H1 (cell line): ENCODE data around the gene MCRS1. TPM values are rescaled to one million over a fixed set of nuclear protein-coding genes. Genes with fewer than 3 reads are reported as not detected.

Experiments used
- CTCF ChIA-PET: fragments of 300-600 bp; sonication (Branson Sonifier 250); formaldehyde crosslinking; loops from one replicate; lab custom pipeline; 2021; ENCODE audit not compliant: partially characterized antibody; lab: Charles Lee
- POLR2A ChIA-PET: fragments of 300-600 bp; sonication (Branson Sonifier 250); formaldehyde crosslinking; loops from one replicate; lab custom pipeline; 2021; ENCODE audit warnings: inconsistent platforms; ENCODE audit not compliant: partially characterized antibody; lab: Charles Lee
- DNase-seq, 2 experiments: peaks; one replicate each; pipeline versions ENCODE4 v3.0.0 to v3.0.0-alpha.2; 2010 to 2022; ENCODE audit warnings: low spot score in 2 of 2, low read depth in 1 of 2, mixed read lengths in 1 of 2
- FAIRE-seq: peaks from 2 replicates; lab custom pipeline; 2011; peaks lifted over from hg19 to GRCh38; lab: Jason Lieb, UNC
- H2AFZ ChIP-seq: 2 replicates; pipeline ENCODE4 v1.8.1; 2012; ENCODE audit warnings: low read length, inconsistent platforms
- H2AK5ac ChIP-seq: 2 replicates; pipeline ENCODE4 v1.6.1; 2013; ENCODE audit warnings: low read depth, low read length
- H2BK120ac ChIP-seq: replicated peaks from 2 replicates; pipeline ENCODE3; 2013; ENCODE audit warnings: low read depth, low read length, inconsistent platforms
- H2BK12ac ChIP-seq: 2 replicates; pipeline ENCODE4 v1.6.1; 2013; ENCODE audit warnings: low read depth, low read length
- H2BK15ac ChIP-seq: 2 replicates; pipeline ENCODE4 v1.6.1; 2013; ENCODE audit warnings: low read length
- H2BK20ac ChIP-seq: 2 replicates; pipeline ENCODE4 v1.6.1; 2013; ENCODE audit warnings: low read length
- H2BK5ac ChIP-seq: 2 replicates; pipeline ENCODE4 v1.6.1; 2013; ENCODE audit warnings: low read depth, low read length
- H3K14ac ChIP-seq: 2 replicates; pipeline ENCODE4 v1.6.1; 2013; ENCODE audit warnings: inconsistent platforms; ENCODE audit not compliant: insufficient read length
- H3K18ac ChIP-seq: 2 replicates; pipeline ENCODE4 v1.6.1; 2013; ENCODE audit warnings: low read length; ENCODE audit errors: extremely low read depth
- H3K23ac ChIP-seq: 2 replicates; pipeline ENCODE4 v1.6.1; 2013; ENCODE audit warnings: inconsistent platforms; ENCODE audit not compliant: insufficient read length
- H3K23me2 ChIP-seq: 2 replicates; pipeline ENCODE4 v1.6.1; 2013; ENCODE audit warnings: low read depth, low read length
- H3K27ac ChIP-seq: 2 replicates; pipeline ENCODE4 v1.6.1; 2011; ENCODE audit warnings: low read depth, low read length, inconsistent platforms
- H3K27me3 ChIP-seq, 4 experiments: replicated peaks in 1 of 4; 1 replicate in 1 of 4; 2 replicates in 3 of 4; pipeline versions ENCODE4 v1.6.1 to v1.8.1; 2011 to 2013; ENCODE audit warnings: low read length in 3 of 4, mild to moderate bottlenecking in 3 of 4, inconsistent platforms in 2 of 4, mixed read lengths in 2 of 4, moderate library complexity in 1 of 4; ENCODE audit not compliant: control insufficient read depth in 3 of 4, insufficient read depth in 3 of 4; ENCODE audit errors: extremely low read depth in 1 of 4
- H3K36me3 ChIP-seq, 4 experiments: 2 replicates each; pipeline versions ENCODE4 v1.6.1 to v1.8.1; 2011 to 2013; ENCODE audit warnings: mild to moderate bottlenecking in 4 of 4, low read length in 3 of 4, moderate library complexity in 2 of 4, control low read depth in 1 of 4, inconsistent platforms in 1 of 4; ENCODE audit not compliant: insufficient read depth in 4 of 4, control insufficient read depth in 2 of 4
- H3K4ac ChIP-seq: replicated peaks from 2 replicates; pipeline ENCODE3; 2013; ENCODE audit warnings: low read length, low read depth, mixed read lengths, inconsistent platforms; ENCODE audit not compliant: insufficient read length
- H3K4me1 ChIP-seq, 4 experiments: replicated peaks in 1 of 4; 1 replicate in 1 of 4; 2 replicates in 3 of 4; pipeline versions ENCODE4 v1.6.1 to v1.8.1; 2011 to 2013; ENCODE audit warnings: low read length in 3 of 4, inconsistent platforms in 2 of 4, mixed read lengths in 1 of 4; ENCODE audit not compliant: insufficient read depth in 4 of 4, control insufficient read depth in 3 of 4
- H3K4me2 ChIP-seq, 2 experiments: 2 replicates each; pipeline versions ENCODE4 v1.6.1 to v1.8.1; 2011 to 2013; ENCODE audit warnings: low read depth in 2 of 2, low read length in 2 of 2, control low read depth in 1 of 2, inconsistent platforms in 1 of 2, mild to moderate bottlenecking in 1 of 2; ENCODE audit not compliant: insufficient read depth in 1 of 2
- H3K4me3 ChIP-seq, 4 experiments: fragments of 200-600, 300-600 bp in 1 of 4; sonication (generic), shearing (Covaris generic), sonication (Bioruptor Twin) in 1 of 4; 2 replicates each; pipeline versions ENCODE4 v1.5.1 to v1.8.1; 2011 to 2016; ENCODE audit warnings: low read length in 4 of 4, low read depth in 3 of 4, control low read depth in 2 of 4, inconsistent platforms in 2 of 4, mild to moderate bottlenecking in 2 of 4, mixed read lengths in 1 of 4, moderate library complexity in 1 of 4; ENCODE audit not compliant: insufficient read depth in 2 of 4; ENCODE audit errors: extremely low read depth in 1 of 4
- H3K56ac ChIP-seq: replicated peaks from 2 replicates; pipeline ENCODE3; 2013; ENCODE audit warnings: low read depth, mild to moderate bottlenecking, mixed read lengths, low read length, inconsistent platforms; ENCODE audit not compliant: insufficient read length
- H3K79me1 ChIP-seq: 2 replicates; pipeline ENCODE4 v1.6.1; 2013; ENCODE audit warnings: low read depth, low read length, control low read depth
- H3K79me2 ChIP-seq, 2 experiments: 2 replicates each; pipeline versions ENCODE4 v1.6.1 to v1.8.1; 2012 to 2013; ENCODE audit warnings: low read length in 2 of 2, mild to moderate bottlenecking in 2 of 2, inconsistent platforms in 1 of 2; ENCODE audit not compliant: insufficient read depth in 2 of 2, control insufficient read depth in 1 of 2
- H3K9ac ChIP-seq, 4 experiments: replicated peaks in 1 of 4; 1 replicate in 1 of 4; 2 replicates in 3 of 4; pipeline versions ENCODE4 v1.6.1 to v1.8.1; 2011 to 2013; ENCODE audit warnings: low read depth in 3 of 4, low read length in 3 of 4, control low read depth in 2 of 4, mild to moderate bottlenecking in 2 of 4, moderate library complexity in 2 of 4, inconsistent platforms in 1 of 4; ENCODE audit errors: extremely low read depth in 1 of 4
- H3K9me3 ChIP-seq, 2 experiments: 2 replicates each; pipeline versions ENCODE4 v1.6.1 to v1.8.1; 2012 to 2013; ENCODE audit warnings: mild to moderate bottlenecking in 2 of 2, moderate library complexity in 2 of 2, control low read depth in 1 of 2, inconsistent platforms in 1 of 2, low read depth in 1 of 2, low read length in 1 of 2, mixed read lengths in 1 of 2; ENCODE audit not compliant: insufficient read depth in 2 of 2
- H4K20me1 ChIP-seq, 2 experiments: replicated peaks in 1 of 2; 2 replicates each; pipeline versions ENCODE3 to v1.8.1; 2011 to 2013; ENCODE audit warnings: inconsistent platforms in 2 of 2, low read length in 2 of 2, mild to moderate bottlenecking in 1 of 2; ENCODE audit not compliant: insufficient read depth in 2 of 2, control insufficient read depth in 1 of 2
- H4K5ac ChIP-seq: 2 replicates; pipeline ENCODE4 v1.6.1; 2013; ENCODE audit warnings: low read length, low read depth, mixed read lengths, inconsistent platforms; ENCODE audit not compliant: insufficient read length
- H4K8ac ChIP-seq: 2 replicates; pipeline ENCODE4 v1.8.0; 2013; ENCODE audit warnings: mild to moderate bottlenecking, moderate library complexity, low read length, inconsistent platforms; ENCODE audit not compliant: insufficient read depth; ENCODE audit errors: extremely low read depth
- H4K91ac ChIP-seq: replicated peaks from 2 replicates; pipeline ENCODE3; 2013; ENCODE audit warnings: low read length, mixed read lengths, inconsistent platforms; ENCODE audit not compliant: insufficient read length
- ATF3 ChIP-seq: IDR thresholded peaks from 2 replicates; pipeline ENCODE4 v1.6.1; 2011; ENCODE audit warnings: low read depth, mild to moderate bottlenecking, low read length; ENCODE audit not compliant: insufficient read depth
- CBX8 ChIP-seq: fragments of 300-800, 300-1000 bp; sonication (generic); IDR thresholded peaks from 2 replicates; pipeline ENCODE4 v1.7.1; 2016; ENCODE audit warnings: low read depth, low read length, borderline replicate concordance
- CEBPB ChIP-seq: IDR thresholded peaks from 2 replicates; pipeline ENCODE4 v1.6.1; 2012; ENCODE audit warnings: low read depth, low read length
- CTBP2 ChIP-seq: IDR thresholded peaks from 2 replicates; pipeline ENCODE4 v1.7.0; 2011; ENCODE audit warnings: borderline replicate concordance, mild to moderate bottlenecking, moderate library complexity, mixed read lengths, low read length; ENCODE audit not compliant: insufficient read depth, insufficient read length
- CTCF ChIP-seq, 3 experiments: IDR thresholded peaks; 1 replicate in 2 of 3; 2 replicates in 1 of 3; pipeline versions ENCODE4 v1.5.1 to v1.6.1; 2011; ENCODE audit warnings: low read length in 3 of 3, mild to moderate bottlenecking in 3 of 3, inconsistent platforms in 2 of 3, low read depth in 1 of 3, moderate library complexity in 1 of 3; ENCODE audit not compliant: insufficient read depth in 1 of 3; ENCODE audit errors: control extremely low read depth in 1 of 3
- FOSL1 ChIP-seq: IDR thresholded peaks from 2 replicates; pipeline ENCODE4 v1.6.1; 2011; ENCODE audit warnings: mild to moderate bottlenecking, low read depth, low read length, moderate library complexity; ENCODE audit not compliant: insufficient read depth
- NANOG ChIP-seq: IDR thresholded peaks from 2 replicates; pipeline ENCODE4 v1.6.1; 2011; ENCODE audit warnings: low read length, low read depth, mild to moderate bottlenecking, inconsistent platforms; ENCODE audit not compliant: insufficient read depth, poor library complexity, severe bottlenecking
- SUZ12 ChIP-seq: fragments of 200-600 bp; sonication (generic); IDR thresholded peaks from 2 replicates; pipeline ENCODE4 v1.6.1; 2012; ENCODE audit warnings: mild to moderate bottlenecking, inconsistent platforms, low read length, moderate library complexity, mixed read lengths
- ZNF274 ChIP-seq: IDR thresholded peaks from 2 replicates; pipeline ENCODE4 v1.7.0; 2012; ENCODE audit warnings: low read length, borderline replicate concordance; ENCODE audit errors: extremely low read depth
- whole genome bisulfite sequencing, 2 experiments: shearing (Covaris generic) in 1 of 2; methylation state at CpG; one replicate each; pipeline versions ENCODE4 v1.1.6 to v1.1.7; 2013 to 2015; ENCODE audit warnings: low lambda C conversion rate in 2 of 2, mixed read lengths in 2 of 2, inconsistent platforms in 1 of 2, low coverage in 1 of 2, missing lambda C conversion rate in 1 of 2; ENCODE audit not compliant: insufficient replicate concordance in 2 of 2, insufficient coverage in 1 of 2, insufficient read length in 1 of 2; ENCODE audit errors: extremely low coverage in 1 of 2, missing lambda C conversion rate in 1 of 2; 5-methylcytosine and 5-hydroxymethylcytosine counted together
- polyA plus RNA-seq, 7 experiments: library from polyadenylated mRNA; depleted of rRNA in 3 of 7; stranded (reverse) in 5 of 7; unstranded in 2 of 7; fragments of >200 nt in 5 of 7; fragments of 200-250 nt in 2 of 7; gene quantifications; 1 replicate in 5 of 7; 2 replicates in 1 of 7; 4 replicates in 1 of 7; pipeline versions ENCODE4 v1.2.1 to v1.2.3, GENCODE V29; 2011 to 2013; ENCODE audit warnings: missing spikeins in 2 of 7, mixed read lengths in 2 of 7
- total RNA-seq: library from RNA; stranded (reverse); fragmentation: NEBNext Ultra II Directional; extraction: Animal tissue kit (Norgen Biotek cat#: 25700); gene quantifications from 2 replicates; pipeline ENCODE4 v1.2.1, GENCODE V29; 2021

Gene MCRS1
- total and polyA plus RNA-seq, 2 of the 8 experiments (the other 6 are each of a cell fraction or from before 2014, with no cell fraction given), result 90.3 to 139 TPM

GRCh38 chr12:49524660-49525324, 43.1 kb downstream of the MCRS1 start:
- Histone ChIP-seq H2AK5ac (no peak overlapping the region), H2BK12ac (no peak overlapping the region), H3K23me2 (no peaks in the 10 kb centered on the region), H3K4me1 (peaks cover 0 to 3% (median 0%) of the 10 kb centered on the region in 4 experiments; a peak in 1 of 7 replicates), H2AFZ (no peak overlapping the region), H2BK5ac (no peak overlapping the region), H3K14ac (no peak overlapping the region), H3K36me3 (peaks cover 6 to 26% (median 12%) of the 10 kb centered on the region in 4 experiments; a peak in 6 of 8 replicates), H3K27me3 (no peaks in the 10 kb centered on the region), H3K9me3 (no peaks in the 10 kb centered on the region), H2BK120ac (no peak overlapping the region), H3K23ac (no peak overlapping the region), H3K79me1 (no peaks in the 10 kb centered on the region), H3K4me2 (no peak overlapping the region), H3K56ac (no peak overlapping the region), H4K20me1 (no peaks in the 10 kb centered on the region), H3K4ac (no peak overlapping the region), H3K27ac (no peak overlapping the region), H3K79me2 (no peaks in the 10 kb centered on the region), H2BK20ac (no peak overlapping the region), H3K9ac (no peak overlapping the region), H2BK15ac (no peak overlapping the region), H3K4me3 (no peak overlapping the region), H4K91ac (no peak overlapping the region), H4K5ac (no peak overlapping the region), H3K18ac (no peak overlapping the region), H4K8ac (no peak overlapping the region; the same call in 1 of the 2 replicates)
- WGBS, 2 experiments, result 87% methylated on average over 6 of the region's 6 CpGs; no CpG with 5 or more reads in 1 of the 2 experiments
- ChIA-PET CTCF (interaction anchor here (1.3 to 10.7 kb wide), 5 partner anchors 11 to 177 kb away, joined by 3 to 72 read pairs (median 6); no protein-coding TSS in a partner anchor), POLR2A (no interaction called here)
- no peak for FAIRE-seq
- DNase-seq, result no peak
- TF ChIP-seq CTCF (IDR thresholded peaks at IDR 0.05; ENCODE audit: control extremely low read depth in 1 of 3, insufficient read depth in 1 of 3, low read depth in 1 of 3, low read length in 3 of 3) (no peak), CBX8 (no peak), NANOG (no peak), ZNF274 (no peak), ATF3 (no peak), CTBP2 (no peak), CEBPB (no peak), FOSL1 (no peak), SUZ12 (no peak)
